Ectodermal cell (in vitro differentiated cells): ENCODE measurements around the gene LRBA.

Experiments used
- H3K27ac ChIP-seq: 2 replicates; pipeline ENCODE4 v1.7.0; 2013; ENCODE audit warnings: mild to moderate bottlenecking, low read depth, low read length; ENCODE audit not compliant: insufficient read depth, poor library complexity, severe bottlenecking
- H3K27me3 ChIP-seq: 2 replicates; pipeline ENCODE4 v1.7.0; 2013; ENCODE audit warnings: mild to moderate bottlenecking, low read length; ENCODE audit not compliant: insufficient read depth, control insufficient read depth, poor library complexity, severe bottlenecking
- H3K36me3 ChIP-seq: one replicate; pipeline ENCODE4 v1.7.0; 2013; ENCODE audit warnings: low read length; ENCODE audit not compliant: control insufficient read depth, insufficient read depth
- H3K4me1 ChIP-seq: one replicate; pipeline ENCODE4 v1.7.0; 2013; ENCODE audit warnings: low read length; ENCODE audit not compliant: control insufficient read depth, insufficient read depth
- H3K4me3 ChIP-seq: 2 replicates; pipeline ENCODE4 v1.7.0; 2013; ENCODE audit warnings: low read depth, low read length, control low read depth; ENCODE audit not compliant: insufficient read depth
- H3K9me3 ChIP-seq: 2 replicates; pipeline ENCODE4 v1.7.0; 2013; ENCODE audit warnings: mild to moderate bottlenecking, low read length, moderate library complexity; ENCODE audit not compliant: control insufficient read depth
- WGBS, 2 experiments: methylation state at CpG; one replicate each; pipeline ENCODE4 v1.1.7; 2013; ENCODE audit warnings: missing lambda C conversion rate in 2 of 2; 5-methylcytosine and 5-hydroxymethylcytosine counted together

LRBA gene

DNA sequence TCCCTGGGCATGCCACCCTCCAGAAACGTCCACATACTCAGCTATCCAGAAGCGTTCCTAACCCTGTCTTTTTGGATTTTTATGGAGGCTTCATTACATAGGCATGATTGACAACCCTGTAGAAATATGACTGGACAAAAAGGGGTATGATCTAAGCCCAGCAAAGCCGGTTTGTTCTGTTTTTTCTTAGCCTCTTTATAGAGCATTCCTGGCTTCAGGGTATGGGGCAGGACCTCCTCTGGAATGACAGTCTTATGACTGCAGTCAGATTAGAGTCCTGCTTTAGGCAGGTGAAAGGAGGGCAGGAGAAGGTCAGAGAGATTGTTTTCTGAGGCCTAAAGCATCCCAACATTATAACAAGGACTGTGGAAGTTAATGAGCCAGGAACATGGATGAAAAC, 799.5 kb downstream of the LRBA start:
- no peaks in the 10 kb centered on the region for H3K27me3 ChIP-seq
- no peak overlapping the region for H3K4me3 ChIP-seq
- WGBS, 2 experiments, result 92 to 94% methylated on average over 3 of the region's 3 CpGs
- H3K27ac ChIP-seq, result no peak overlapping the region
- H3K4me1 ChIP-seq, result peaks cover 4% of the 10 kb centered on the region
- H3K9me3 ChIP-seq, result no peaks in the 10 kb centered on the region
- no peaks in the 10 kb centered on the region for H3K36me3 ChIP-seq
